Stimulated activated CD4-positive, alpha-beta T cell treated with anti-CD3 and anti-CD28 coated beads, Interleukin-1b, Interleukin-23, amount 100 ng/mL, for 1 hour (primary cell): Measurements from ENCODE around the gene KCNB1.

Experiments used
- DNase-seq, 2 donors: peaks; one replicate each; pipeline ENCODE4 v3.0.0-alpha.2; 2020; ENCODE audit warnings: low read depth in 2 of 2

Gene KCNB1

GRCh38 chr20:49435639-49436038 is 46.8 kb downstream of the KCNB1 start:
- no peak for DNase-seq

GRCh38 chr20:49433333-49433732 is 49.1 kb downstream of the KCNB1 start:
- DNase-seq, result no peak

- no peak for DNase-seq
These were observed 49.9 kb downstream of the KCNB1 start for GRCh38 chr20:49432550-49432949.

GRCh38 chr20:49431329-49431728 is 51.1 kb downstream of the KCNB1 start:
- DNase-seq, result no peak

- no peak for DNase-seq
These were observed 52.1 kb downstream of the KCNB1 start for GRCh38 chr20:49430320-49430719.

GRCh38 chr20:49427751-49428518 is 54.5 kb downstream of the KCNB1 start:
- DNase-seq, result no peak

- DNase-seq, result no peak
These were observed 55.6 kb downstream of the KCNB1 start for GRCh38 chr20:49426873-49427272.

- DNase-seq, result no peak
These were observed 56.1 kb downstream of the KCNB1 start for GRCh38 chr20:49426395-49426794.

- DNase-seq, result no peak
These were observed 57.9 kb downstream of the KCNB1 start for GRCh38 chr20:49424536-49424935.

GRCh38 chr20:49422161-49422560 is 60.3 kb downstream of the KCNB1 start:
- no peak for DNase-seq

- DNase-seq, result no peak
These were observed 61.6 kb downstream of the KCNB1 start for GRCh38 chr20:49420811-49421295.

GRCh38 chr20:49420292-49420691 is 62.2 kb downstream of the KCNB1 start:
- no peak for DNase-seq

GRCh38 chr20:49419785-49420184 is 62.7 kb downstream of the KCNB1 start:
- no peak for DNase-seq

- no peak for DNase-seq
These were observed 63.7 kb downstream of the KCNB1 start for GRCh38 chr20:49418809-49419208.

GRCh38 chr20:49417843-49418555 is 64.5 kb downstream of the KCNB1 start:
- no peak for DNase-seq

- DNase-seq, result no peak
These were observed 66.8 kb downstream of the KCNB1 start for GRCh38 chr20:49415668-49416044.

GRCh38 chr20:49415005-49415667 is 67.3 kb downstream of the KCNB1 start:
- no peak for DNase-seq

- DNase-seq, result no peak
These were observed 68.8 kb downstream of the KCNB1 start for GRCh38 chr20:49413677-49414076.

GRCh38 chr20:49412953-49413352 is 69.5 kb downstream of the KCNB1 start:
- no peak for DNase-seq

- DNase-seq, result no peak
These were observed 70.2 kb downstream of the KCNB1 start for GRCh38 chr20:49412254-49412653.

GRCh38 chr20:49411221-49411925 is 71.1 kb downstream of the KCNB1 start:
- DNase-seq, result no peak
